Activated naive CD8-positive, alpha-beta T cell treated with anti-CD3 and anti-CD28 coated beads for 36 hours (primary cell): Measurements from ENCODE around the gene SUN2. TPM values are rescaled to one million over a fixed set of nuclear protein-coding genes. Genes with fewer than 3 reads are reported as not detected.

Source experiments
- DNase-seq: peaks from one replicate; pipeline ENCODE4 v3.0.0; 2021
- H3K27ac Mint-ChIP-seq: one replicate; pipeline ENCODE4 v1.8.0; 2022; ENCODE audit warnings: mild to moderate bottlenecking, moderate library complexity, mixed read lengths
- H3K27me3 Mint-ChIP-seq: one replicate; pipeline ENCODE4 v1.8.0; 2022; ENCODE audit warnings: mild to moderate bottlenecking, mixed read lengths
- H3K36me3 Mint-ChIP-seq: one replicate; pipeline ENCODE4 v1.8.0; 2021; ENCODE audit warnings: mild to moderate bottlenecking, mixed read lengths
- H3K4me1 Mint-ChIP-seq: one replicate; pipeline ENCODE4 v1.8.0; 2021; ENCODE audit warnings: mixed read lengths
- H3K4me3 Mint-ChIP-seq: one replicate; pipeline ENCODE4 v1.8.0; 2022; ENCODE audit warnings: mild to moderate bottlenecking, moderate library complexity, mixed read lengths
- H3K9me3 Mint-ChIP-seq: one replicate; pipeline ENCODE4 v1.8.0; 2022; ENCODE audit warnings: mixed read lengths
- total RNA-seq, 2 experiments: library from RNA; stranded (reverse); gene quantifications; one replicate each; pipeline ENCODE4 v1.2.3, GENCODE V29; 2021

Gene SUN2
- total RNA-seq, 2 experiments from 2014 or later: 72.3 to 74.2 TPM

DNA sequence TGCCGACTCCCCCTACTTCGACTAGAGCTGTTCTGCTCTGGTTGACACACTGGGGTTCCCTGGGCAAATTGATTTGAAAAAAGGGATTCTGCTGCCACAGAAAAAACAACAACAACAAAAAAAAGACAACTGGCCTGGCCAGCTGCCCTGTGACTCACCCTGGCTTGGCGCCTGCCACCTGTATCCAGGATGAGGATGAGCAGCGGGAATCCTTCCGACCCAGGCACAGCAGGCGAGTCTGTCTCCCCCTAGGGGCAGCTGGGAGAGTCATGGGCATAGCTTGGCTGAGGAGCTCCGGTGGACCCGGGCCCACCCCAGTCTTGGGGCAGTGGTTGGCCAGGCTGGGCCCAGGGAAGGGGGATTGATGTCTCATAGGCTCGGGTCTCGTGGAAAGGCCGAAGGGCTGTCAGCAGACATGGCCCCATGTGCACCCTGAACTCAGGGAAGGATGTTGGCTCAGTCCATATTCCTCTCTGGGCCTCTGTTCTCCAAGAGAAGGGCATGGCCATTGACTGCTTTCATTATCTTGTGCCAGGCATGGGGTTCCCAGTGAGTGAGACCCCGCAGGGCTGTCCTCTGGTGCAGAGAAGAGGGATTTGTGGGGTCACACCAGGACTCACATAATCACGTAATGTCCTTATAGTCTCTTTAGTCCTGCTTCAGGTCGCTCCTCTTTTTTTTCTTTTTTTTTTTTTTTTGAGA lies 10.4 kb upstream of the SUN2 start:
- H3K27me3 Mint-ChIP-seq: no peaks in the 10 kb centered on the region

GRCh38 chr22:38762551-38762983 lies 6.8 kb upstream of the SUN2 start:
- no peak overlapping the region for H3K4me3 Mint-ChIP-seq
- H3K9me3 Mint-ChIP-seq: no peaks in the 10 kb centered on the region
- H3K4me1 Mint-ChIP-seq: peaks cover 20% of the 10 kb centered on the region
- no peaks in the 10 kb centered on the region for H3K36me3 Mint-ChIP-seq
- no peaks in the 10 kb centered on the region for H3K27me3 Mint-ChIP-seq
- DNase-seq: no peak
- H3K27ac Mint-ChIP-seq: no peak overlapping the region

More for the DNA sequence above, 10.4 kb upstream of the SUN2 start:
- Mint-ChIP-seq H3K36me3 (no peaks in the 10 kb centered on the region), H3K4me1 (peaks cover 4% of the 10 kb centered on the region), H3K27ac (no peak overlapping the region), H3K4me3 (no peak overlapping the region), H3K9me3 (no peaks in the 10 kb centered on the region)
- no peak for DNase-seq

DNA sequence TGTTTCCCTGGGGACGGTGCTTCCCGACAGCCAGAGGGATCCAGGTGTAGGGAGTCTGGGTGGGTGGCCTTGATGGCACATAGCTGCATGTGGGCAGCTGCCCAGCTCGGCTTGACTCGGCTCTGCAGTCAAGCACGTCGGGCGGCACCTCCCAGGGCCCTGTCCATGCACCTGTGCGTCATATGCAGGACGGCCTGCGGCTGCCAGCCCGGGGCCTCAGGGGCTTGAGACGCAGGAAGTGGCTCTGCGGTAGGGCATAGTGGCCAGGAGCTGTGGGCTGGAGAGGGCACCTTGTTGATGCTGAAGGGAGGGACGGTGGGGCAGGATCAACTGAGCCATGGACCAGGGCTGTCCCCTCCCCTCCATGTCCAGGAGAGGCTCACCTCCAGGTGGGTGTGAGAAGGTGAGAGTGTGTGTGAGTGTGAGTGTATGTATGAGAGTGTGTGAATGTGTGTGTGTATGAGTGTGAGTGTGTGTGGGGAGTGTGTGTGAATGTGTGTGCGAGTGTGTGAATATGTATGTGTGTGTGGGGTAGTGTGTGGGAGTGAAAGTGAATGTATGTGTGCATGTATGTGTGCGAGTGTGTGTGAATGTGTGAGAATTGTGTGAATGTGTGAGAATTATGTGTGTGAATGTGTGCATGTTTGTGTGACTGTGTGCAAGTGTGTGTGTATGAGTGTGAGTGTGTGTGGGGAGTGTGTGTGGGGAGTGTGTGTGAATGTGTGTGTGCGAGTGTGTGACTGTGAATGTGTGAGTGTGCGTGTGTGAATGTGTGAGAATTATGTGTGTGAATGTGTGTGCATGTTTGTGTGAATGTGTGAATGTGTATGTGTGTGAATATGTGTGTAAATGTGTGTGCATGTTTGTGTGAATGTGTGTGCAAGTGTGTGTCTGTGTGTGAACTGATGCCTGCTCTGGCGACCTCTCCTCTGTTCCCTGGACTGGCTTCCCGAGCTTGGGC lies 5.7 kb upstream of the SUN2 start:
- no peaks in the 10 kb centered on the region for H3K27me3 Mint-ChIP-seq
- H3K9me3 Mint-ChIP-seq: no peaks in the 10 kb centered on the region
- H3K36me3 Mint-ChIP-seq: peaks cover 2% of the 10 kb centered on the region
- H3K4me1 Mint-ChIP-seq: peaks cover 30% of the 10 kb centered on the region
- DNase-seq: no peak
- H3K27ac Mint-ChIP-seq: no peak overlapping the region
- H3K4me3 Mint-ChIP-seq: no peak overlapping the region

- Mint-ChIP-seq H3K36me3 (peaks cover 2% of the 10 kb centered on the region), H3K4me1 (peaks cover 29% of the 10 kb centered on the region), H3K27ac (no peak overlapping the region), H3K4me3 (no peak overlapping the region), H3K27me3 (no peaks in the 10 kb centered on the region), H3K9me3 (no peaks in the 10 kb centered on the region)
- no peak for DNase-seq
These were observed 4.8 kb upstream of the SUN2 start for GRCh38 chr22:38760477-38761201.

DNA sequence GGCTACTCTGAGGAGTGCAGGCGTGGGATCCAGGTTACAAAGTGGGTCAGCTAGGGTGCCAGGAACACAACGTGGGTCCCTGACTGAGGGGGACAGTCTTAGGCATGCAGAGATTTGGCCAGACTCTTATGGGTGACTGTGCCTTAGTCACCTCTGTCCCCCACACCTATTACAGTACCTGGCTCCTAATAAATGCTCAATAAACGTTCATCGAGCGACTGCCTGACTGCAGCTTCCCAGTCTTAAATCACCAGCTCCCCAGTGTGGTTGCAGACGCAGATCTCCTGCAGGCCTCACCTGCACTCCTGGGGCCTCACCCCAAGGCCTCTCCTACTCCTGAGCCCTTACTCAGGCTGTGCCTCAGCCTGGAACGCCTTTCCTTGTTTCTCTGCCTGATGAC lies 3.2 kb upstream of the SUN2 start:
- Mint-ChIP-seq H3K27ac (peak overlapping the region; percentile 17), H3K36me3 (peaks cover 4% of the 10 kb centered on the region), H3K27me3 (no peaks in the 10 kb centered on the region), H3K4me3 (no peak overlapping the region), H3K9me3 (no peaks in the 10 kb centered on the region), H3K4me1 (peaks cover 35% of the 10 kb centered on the region)
- DNase-seq: no peak

GRCh38 chr22:38758276-38758945 lies 2.6 kb upstream of the SUN2 start:
- DNase-seq: peak; percentile 82
- Mint-ChIP-seq H3K36me3 (peaks cover 10% of the 10 kb centered on the region), H3K27ac (peak overlapping the region; percentile 76), H3K4me3 (peak overlapping the region; percentile 30), H3K27me3 (no peaks in the 10 kb centered on the region), H3K4me1 (peaks cover 41% of the 10 kb centered on the region), H3K9me3 (no peaks in the 10 kb centered on the region)

GRCh38 chr22:38757464-38757757 lies 1.6 kb upstream of the SUN2 start:
- Mint-ChIP-seq H3K4me3 (peak overlapping the region; percentile 85), H3K36me3 (peaks cover 17% of the 10 kb centered on the region), H3K4me1 (peaks cover 49% of the 10 kb centered on the region), H3K27me3 (no peaks in the 10 kb centered on the region), H3K9me3 (no peaks in the 10 kb centered on the region), H3K27ac (no peak overlapping the region)
- no peak for DNase-seq

- no peaks in the 10 kb centered on the region for H3K27me3 Mint-ChIP-seq
- peak overlapping the region; percentile 88 for H3K27ac Mint-ChIP-seq
- no peaks in the 10 kb centered on the region for H3K9me3 Mint-ChIP-seq
- peaks cover 22% of the 10 kb centered on the region for H3K36me3 Mint-ChIP-seq
- H3K4me3 Mint-ChIP-seq: peak overlapping the region; percentile 85
- peaks cover 53% of the 10 kb centered on the region for H3K4me1 Mint-ChIP-seq
- DNase-seq: no peak
These were observed 1.1 kb upstream of the SUN2 start for GRCh38 chr22:38756711-38757463.

- Mint-ChIP-seq H3K27ac (peak overlapping the region; percentile 100), H3K4me1 (peaks cover 64% of the 10 kb centered on the region), H3K27me3 (no peaks in the 10 kb centered on the region), H3K9me3 (no peaks in the 10 kb centered on the region), H3K36me3 (peaks cover 35% of the 10 kb centered on the region), H3K4me3 (peak overlapping the region; percentile 94)
- DNase-seq: peak; percentile 69
These were observed 465 bp downstream of the SUN2 start for GRCh38 chr22:38755155-38755910.

- Mint-ChIP-seq H3K27ac (peak overlapping the region; percentile 100), H3K9me3 (no peaks in the 10 kb centered on the region), H3K27me3 (no peaks in the 10 kb centered on the region), H3K36me3 (peaks cover 41% of the 10 kb centered on the region), H3K4me1 (peaks cover 68% of the 10 kb centered on the region), H3K4me3 (peak overlapping the region; percentile 94)
- no peak for DNase-seq
These were observed 1.0 kb downstream of the SUN2 start for GRCh38 chr22:38754751-38755154.

- Mint-ChIP-seq H3K9me3 (no peaks in the 10 kb centered on the region), H3K36me3 (peaks cover 45% of the 10 kb centered on the region), H3K27ac (peak overlapping the region; percentile 100), H3K27me3 (no peaks in the 10 kb centered on the region), H3K4me3 (peak overlapping the region; percentile 94), H3K4me1 (peaks cover 71% of the 10 kb centered on the region)
- no peak for DNase-seq
These were observed 1.6 kb downstream of the SUN2 start for GRCh38 chr22:38753948-38754750.

GRCh38 chr22:38751422-38752346 lies 4.1 kb downstream of the SUN2 start:
- Mint-ChIP-seq H3K4me3 (peak overlapping the region; percentile 94), H3K27me3 (no peaks in the 10 kb centered on the region), H3K27ac (peak overlapping the region; percentile 100), H3K4me1 (peaks cover 50% of the 10 kb centered on the region), H3K9me3 (no peaks in the 10 kb centered on the region), H3K36me3 (peaks cover 45% of the 10 kb centered on the region)
- peak; percentile 73 for DNase-seq
